ENCODE data around the gene IFNE.

Gene IFNE, protein sequence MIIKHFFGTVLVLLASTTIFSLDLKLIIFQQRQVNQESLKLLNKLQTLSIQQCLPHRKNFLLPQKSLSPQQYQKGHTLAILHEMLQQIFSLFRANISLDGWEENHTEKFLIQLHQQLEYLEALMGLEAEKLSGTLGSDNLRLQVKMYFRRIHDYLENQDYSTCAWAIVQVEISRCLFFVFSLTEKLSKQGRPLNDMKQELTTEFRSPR

GRCh38 chr9:21482213-21482612 lies at the start of gene IFNE:
TSS of gene IFNE (minus strand) at chr9:21482313. CDS start at chr9:21481694, 619 bp downstream.
- FAIRE-seq = no peak

GRCh38 chr9:21528123-21528808 lies 46.2 kb upstream of the IFNE start:
- no peak for FAIRE-seq

DNA sequence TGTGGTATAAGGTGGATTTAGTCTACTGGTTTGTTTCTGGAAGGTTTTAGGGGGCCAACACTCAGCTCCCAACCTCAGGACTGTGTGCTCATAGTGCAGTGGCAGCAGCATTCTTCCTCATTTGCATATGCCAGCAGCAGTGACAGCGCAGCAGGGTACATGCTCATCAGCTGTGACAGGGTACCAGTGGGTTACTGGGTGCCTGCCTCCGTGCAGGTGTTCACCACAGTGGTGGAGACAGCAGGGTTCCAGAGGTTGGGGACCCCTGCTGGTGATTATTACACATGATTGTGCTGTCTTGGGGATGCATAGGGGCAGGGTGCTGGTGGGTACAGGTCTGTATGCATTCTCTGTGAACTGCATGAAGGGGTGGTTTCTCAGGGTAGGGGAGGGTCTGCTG lies 45.5 kb upstream of the IFNE start:
- FAIRE-seq = no peak

- no peak for FAIRE-seq
These were observed 43.1 kb upstream of the IFNE start for GRCh38 chr9:21525174-21525573.

DNA sequence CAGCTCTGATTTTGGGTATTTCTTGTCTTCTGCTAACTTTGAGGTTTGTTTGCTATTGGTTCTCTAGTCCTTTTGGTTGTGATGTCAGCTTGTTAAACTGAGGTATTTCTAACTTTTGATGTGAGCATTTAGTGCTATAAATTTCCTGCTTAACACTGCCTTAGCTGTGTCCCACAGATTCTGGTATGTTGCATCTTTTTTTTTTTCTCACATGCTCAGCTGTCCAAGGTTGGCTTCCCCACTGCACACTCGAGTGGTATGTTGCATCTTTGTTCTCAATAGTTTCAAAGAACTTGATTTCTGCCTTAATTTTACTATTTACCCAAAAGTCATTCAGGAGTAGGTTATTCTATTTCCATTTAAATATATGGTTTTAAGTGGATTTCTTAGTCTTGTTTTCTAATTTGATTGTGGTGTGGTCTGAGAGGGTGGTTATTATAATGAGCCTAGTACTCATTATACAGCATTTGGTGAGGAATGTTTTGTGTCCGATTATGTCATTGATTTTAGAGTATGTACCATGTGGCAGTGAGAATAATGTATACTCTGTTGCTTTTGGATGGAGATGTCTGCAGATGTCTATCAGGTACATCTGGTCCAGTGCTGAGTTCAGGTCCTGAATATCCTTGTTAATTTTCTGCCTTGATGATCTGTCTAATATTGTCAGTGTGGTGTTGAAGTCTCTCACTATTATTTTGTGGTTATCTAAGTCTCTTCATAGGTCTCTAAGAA lies 42.2 kb upstream of the IFNE start:
- FAIRE-seq = no peak

DNA sequence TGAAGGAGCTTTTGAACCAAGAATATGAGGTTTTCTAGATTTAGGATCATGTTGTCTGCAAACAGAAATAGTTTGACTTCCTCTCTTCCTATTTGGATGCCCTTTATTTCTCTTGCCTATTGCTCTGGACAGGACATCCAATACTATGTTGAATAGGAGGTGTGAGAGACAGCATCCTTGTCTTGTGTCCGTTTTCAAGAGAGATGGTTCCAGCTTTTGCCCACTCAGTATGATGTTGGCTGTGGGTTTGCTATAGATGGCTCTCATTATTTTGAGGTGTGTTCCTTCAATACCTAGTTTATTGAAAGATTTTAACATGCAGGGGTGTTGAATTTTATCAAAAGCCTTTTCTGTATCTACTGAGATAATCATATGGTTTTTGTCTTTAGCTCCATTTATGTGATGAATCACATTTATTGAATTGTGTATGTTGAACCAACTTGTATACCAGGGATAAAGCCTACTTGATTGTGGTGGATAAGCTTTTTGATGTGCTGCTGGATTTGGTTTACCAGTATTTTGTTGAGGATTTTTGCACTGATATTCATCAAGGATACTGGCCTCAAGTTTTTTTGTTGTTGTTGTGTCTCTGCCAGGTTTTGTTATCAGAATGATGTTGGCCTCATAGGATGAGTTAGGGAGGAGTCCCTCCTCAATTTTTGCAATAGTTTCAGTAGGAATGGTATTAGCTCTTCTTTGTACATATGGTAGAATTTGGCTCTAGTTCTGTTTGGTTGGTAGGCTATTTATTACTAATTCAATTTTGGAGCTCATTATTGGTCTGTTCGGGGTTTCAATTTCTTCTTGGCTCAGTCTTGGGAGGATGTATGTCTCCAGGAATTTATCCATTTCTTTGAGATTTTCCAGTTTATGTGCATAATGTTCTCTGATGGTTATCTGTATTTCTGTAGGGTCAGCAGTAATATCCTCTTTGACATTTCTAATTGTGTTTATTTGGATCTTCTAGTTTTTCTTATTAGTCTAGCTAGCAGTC lies 41.2 kb upstream of the IFNE start:
- FAIRE-seq = no peak

GRCh38 chr9:21522348-21522747 lies 40.2 kb upstream of the IFNE start:
- FAIRE-seq = no peak

GRCh38 chr9:21521448-21521847 lies 39.3 kb upstream of the IFNE start:
- FAIRE-seq = no peak

DNA sequence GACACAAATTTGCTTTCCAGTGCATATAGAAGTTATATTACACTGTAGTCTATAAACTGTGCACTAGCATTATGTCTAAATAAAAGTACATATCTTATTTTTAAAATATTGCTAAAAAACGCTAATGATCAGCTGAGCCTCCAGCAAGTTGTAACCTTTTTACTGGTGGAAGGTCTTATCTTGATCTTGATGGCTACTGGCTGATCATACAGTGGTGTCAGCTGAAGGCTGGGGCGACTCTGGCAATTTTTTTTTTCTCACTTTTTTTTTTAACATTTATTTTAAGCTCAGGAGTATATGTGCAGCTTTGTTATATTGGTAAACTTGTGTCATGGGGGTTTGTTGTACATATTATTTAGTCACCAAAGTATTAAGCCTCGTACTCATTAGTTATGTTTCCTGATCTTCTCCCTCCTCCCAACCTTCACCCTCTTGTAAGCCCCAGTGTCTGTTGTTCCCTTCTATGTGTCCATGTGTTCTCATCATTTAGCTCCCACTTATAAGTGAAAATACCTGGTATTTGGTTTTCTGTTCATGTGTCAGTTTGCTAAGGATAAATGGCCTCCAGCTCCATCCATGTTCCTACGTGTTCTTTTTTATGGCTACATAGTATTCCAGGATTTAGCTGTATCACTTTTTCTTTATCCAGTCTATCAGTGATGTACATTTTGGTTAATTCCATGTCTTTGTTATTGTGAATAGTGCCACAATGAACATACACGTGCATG lies 38.6 kb upstream of the IFNE start:
- FAIRE-seq = no peak

GRCh38 chr9:21519855-21520434 lies 37.8 kb upstream of the IFNE start:
- FAIRE-seq = no peak

DNA sequence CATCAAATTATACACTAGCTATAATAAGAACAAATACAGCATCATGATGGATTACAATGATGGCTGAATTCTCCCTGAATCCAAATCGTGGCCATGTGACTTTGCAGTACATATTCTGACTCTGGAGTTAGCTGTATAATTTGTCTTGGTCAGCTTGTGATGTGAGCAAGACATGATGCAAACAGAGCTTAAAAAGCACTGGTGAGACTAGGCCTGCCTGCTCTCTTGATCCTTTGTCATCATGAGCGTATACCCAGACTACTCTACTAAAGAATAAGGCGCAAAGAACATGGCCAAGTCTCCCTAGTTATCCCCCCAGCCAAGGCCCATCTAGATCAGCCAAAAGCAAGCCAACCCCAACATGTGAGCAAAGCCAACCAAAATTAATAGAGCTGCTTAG lies 34.7 kb upstream of the IFNE start:
- FAIRE-seq = no peak

GRCh38 chr9:21513431-21513830 lies 31.3 kb upstream of the IFNE start:
- no peak for FAIRE-seq

DNA sequence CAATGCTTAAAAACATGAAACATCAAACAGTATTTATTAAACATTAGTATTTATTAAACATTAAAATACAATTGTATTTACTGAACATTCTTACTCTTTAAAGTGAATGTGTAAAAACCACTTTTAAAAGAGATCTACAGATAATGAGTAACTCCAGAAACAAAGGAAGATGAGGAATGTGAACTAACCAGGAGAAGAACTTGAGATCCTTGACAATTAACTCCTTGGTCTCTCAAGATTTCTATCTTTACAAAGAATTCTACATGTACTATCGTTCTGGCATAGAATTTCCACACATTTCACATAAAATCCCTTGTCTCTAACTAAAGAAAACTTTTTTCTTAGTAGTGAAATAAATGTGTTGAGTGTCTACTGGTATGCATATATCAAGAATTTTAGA lies 28.7 kb upstream of the IFNE start:
- no peak for FAIRE-seq

DNA sequence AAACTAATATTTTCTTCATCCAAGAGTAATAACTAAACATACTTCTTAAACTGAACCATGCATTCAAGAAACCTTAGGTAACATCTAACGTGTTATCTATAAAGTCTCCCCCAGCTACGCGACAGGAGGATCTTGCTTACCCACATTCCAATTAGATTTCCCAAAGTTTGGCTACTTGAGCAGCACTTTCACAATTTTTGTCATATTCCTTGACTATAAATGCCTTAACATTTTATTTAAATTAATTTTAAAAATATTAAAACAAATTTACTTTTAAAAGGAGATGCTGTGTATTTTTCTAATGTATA lies 25.3 kb upstream of the IFNE start:
- no peak for FAIRE-seq

DNA sequence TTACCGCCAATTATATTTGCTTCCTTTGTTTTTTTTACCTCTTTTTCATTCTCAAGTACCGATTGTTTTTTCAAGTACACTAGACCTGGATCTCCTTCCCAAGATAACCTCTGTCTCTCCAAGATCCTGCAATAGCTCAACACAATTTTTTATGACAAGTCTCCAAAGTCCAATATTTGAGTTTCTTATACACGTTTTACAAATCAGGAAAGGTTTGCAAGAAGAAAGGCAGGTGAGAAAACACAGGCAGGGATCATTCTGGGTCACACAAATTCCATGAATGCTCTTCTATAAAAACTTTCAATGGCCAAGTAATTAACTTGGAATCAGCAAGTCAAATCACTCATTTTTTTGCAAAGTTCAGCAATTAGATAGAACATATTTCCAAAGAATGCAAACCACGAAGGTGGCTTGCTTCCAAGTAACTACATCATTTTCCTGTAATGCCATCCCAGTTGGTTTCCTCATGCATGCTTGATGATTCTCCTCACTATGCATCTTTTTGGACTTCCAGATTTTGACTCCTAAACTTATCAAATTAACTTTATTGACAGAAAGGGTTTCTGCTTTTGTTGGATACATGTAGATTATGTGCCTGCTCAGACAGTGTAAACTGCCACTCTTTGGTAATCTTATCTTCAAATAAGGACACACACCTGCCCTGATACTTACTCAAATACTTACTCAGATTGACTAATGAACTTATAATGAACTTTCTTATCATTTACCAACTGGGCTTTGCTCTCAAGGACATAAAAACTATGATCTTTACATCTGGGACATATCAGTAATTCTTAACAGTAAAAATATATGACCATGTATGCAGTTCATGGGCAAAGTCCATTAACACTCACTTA lies 24.7 kb upstream of the IFNE start:
- FAIRE-seq = no peak

GRCh38 chr9:21505425-21506179 lies 23.5 kb upstream of the IFNE start:
- no peak for FAIRE-seq

- no peak for FAIRE-seq
These were observed 22.8 kb upstream of the IFNE start for GRCh38 chr9:21504894-21505293.

GRCh38 chr9:21504113-21504512 lies 22.0 kb upstream of the IFNE start:
- FAIRE-seq = no peak

- FAIRE-seq = no peak
These were observed 20.5 kb upstream of the IFNE start for GRCh38 chr9:21502586-21502985.

- FAIRE-seq = no peak
These were observed 17.8 kb upstream of the IFNE start for GRCh38 chr9:21499912-21500311.

All from A204.1 (cell line).